Mesodermal cell (in vitro differentiated cells): ENCODE data around the gene TMEM63B.
"Not testable (repeated sequence)": the region's sequence is repeated elsewhere in the genome, so short reads cannot be mapped to it uniquely, and the experiment has no call there.

Experiments used
- H3K27ac ChIP-seq: 2 replicates; pipeline ENCODE4 v1.7.0; 2013; ENCODE audit warnings: mild to moderate bottlenecking, low read depth, low read length, moderate library complexity; ENCODE audit not compliant: severe bottlenecking
- H3K36me3 ChIP-seq: 2 replicates; pipeline ENCODE4 v1.7.1; 2013; ENCODE audit warnings: mild to moderate bottlenecking, low read length, moderate library complexity; ENCODE audit not compliant: control insufficient read depth, insufficient read depth
- H3K4me1 ChIP-seq: one replicate; pipeline ENCODE4 v1.7.1; 2013; ENCODE audit warnings: mild to moderate bottlenecking, low read length; ENCODE audit not compliant: insufficient read depth, control insufficient read depth, poor library complexity, severe bottlenecking
- H3K4me3 ChIP-seq: 2 replicates; pipeline ENCODE4 v1.7.0; 2013; ENCODE audit warnings: low read length, control low read depth, mild to moderate bottlenecking; ENCODE audit not compliant: insufficient read depth, poor library complexity, severe bottlenecking; ENCODE audit errors: extremely low read depth
- H3K9me3 ChIP-seq: 2 replicates; pipeline ENCODE4 v1.7.1; 2013; ENCODE audit warnings: mild to moderate bottlenecking, low read length, moderate library complexity; ENCODE audit not compliant: control insufficient read depth
- WGBS, 2 experiments: methylation state at CpG; one replicate each; pipeline ENCODE4 v1.1.5; 2013; ENCODE audit warnings: missing lambda C conversion rate in 2 of 2; ENCODE audit not compliant: insufficient coverage in 2 of 2; 5-methylcytosine and 5-hydroxymethylcytosine counted together

TMEM63B gene

GRCh38 chr6:44172731-44173500, 45.6 kb downstream of the TMEM63B start:
- WGBS, 2 experiments = 32 to 39% methylated on average over 9 to 10 of the region's 15 CpGs
- Histone ChIP-seq H3K36me3 (no peaks in the 10 kb centered on the region), H3K4me3 (no peak overlapping the region), H3K4me1 (no peaks in the 10 kb centered on the region), H3K27ac (no peak overlapping the region), H3K9me3 (no peaks in the 10 kb centered on the region)

- Histone ChIP-seq H3K9me3 (no peaks in the 10 kb centered on the region), H3K27ac (no peak overlapping the region), H3K4me1 (peaks cover 3% of the 10 kb centered on the region), H3K36me3 (no peaks in the 10 kb centered on the region), H3K4me3 (no peak overlapping the region)
- 90 to 93% methylated on average over 2 to 9 of the region's 15 CpGs for WGBS, 2 experiments
Measured at GRCh38 chr6:44176130-44176761, 48.9 kb downstream of the TMEM63B start.

- Histone ChIP-seq H3K36me3 (no peaks in the 10 kb centered on the region), H3K4me3 (no peak overlapping the region), H3K9me3 (no peaks in the 10 kb centered on the region), H3K4me1 (peaks cover 3% of the 10 kb centered on the region), H3K27ac (no peak overlapping the region)
- 89% methylated on average over 21 to 24 of the region's 24 CpGs for WGBS, 2 experiments
Measured at GRCh38 chr6:44176762-44177509, 49.6 kb downstream of the TMEM63B start.

GRCh38 chr6:44177691-44178423, 50.5 kb downstream of the TMEM63B start:
- 80 to 88% methylated on average over 12 to 13 of the region's 13 CpGs for WGBS, 2 experiments
- no peaks in the 10 kb centered on the region for H3K9me3 ChIP-seq
- H3K36me3 ChIP-seq = no peaks in the 10 kb centered on the region
- H3K4me1 ChIP-seq = peaks cover 3% of the 10 kb centered on the region
- H3K4me3 ChIP-seq = no peak overlapping the region
- peak overlapping the region; percentile 41 for H3K27ac ChIP-seq

GRCh38 chr6:44178424-44179071, 51.2 kb downstream of the TMEM63B start:
- no peak overlapping the region for H3K27ac ChIP-seq
- H3K9me3 ChIP-seq = no peaks in the 10 kb centered on the region
- WGBS, 2 experiments = 90 to 92% methylated on average over 7 of the region's 9 CpGs
- peaks cover 3% of the 10 kb centered on the region for H3K4me1 ChIP-seq
- H3K36me3 ChIP-seq = no peaks in the 10 kb centered on the region
- no peak overlapping the region for H3K4me3 ChIP-seq

GRCh38 chr6:44179072-44179536, 51.8 kb downstream of the TMEM63B start:
- no peak overlapping the region for H3K27ac ChIP-seq
- H3K4me3 ChIP-seq = no peak overlapping the region
- H3K36me3 ChIP-seq = no peaks in the 10 kb centered on the region
- H3K4me1 ChIP-seq = peaks cover 3% of the 10 kb centered on the region
- H3K9me3 ChIP-seq = no peaks in the 10 kb centered on the region
- 83 to 86% methylated on average over 3 to 4 of the region's 4 CpGs for WGBS, 2 experiments

- 88 to 95% methylated on average over 7 of the region's 7 CpGs for WGBS, 2 experiments
- H3K36me3 ChIP-seq = no peaks in the 10 kb centered on the region
- peaks cover 3% of the 10 kb centered on the region for H3K4me1 ChIP-seq
- no peak overlapping the region for H3K27ac ChIP-seq
- H3K9me3 ChIP-seq = no peaks in the 10 kb centered on the region
- no peak overlapping the region for H3K4me3 ChIP-seq
Measured at GRCh38 chr6:44179648-44180047, 52.3 kb downstream of the TMEM63B start.

- peaks cover 3% of the 10 kb centered on the region for H3K4me1 ChIP-seq
- 86 to 91% methylated on average over 1 to 4 of the region's 4 CpGs for WGBS, 2 experiments
- no peak overlapping the region for H3K4me3 ChIP-seq
- no peaks in the 10 kb centered on the region for H3K36me3 ChIP-seq
- H3K27ac ChIP-seq = no peak overlapping the region
- no peaks in the 10 kb centered on the region for H3K9me3 ChIP-seq
Measured at GRCh38 chr6:44180406-44180805, 53.1 kb downstream of the TMEM63B start.

GRCh38 chr6:44180886-44181285, 53.5 kb downstream of the TMEM63B start:
- no peak overlapping the region for H3K27ac ChIP-seq
- no peaks in the 10 kb centered on the region for H3K36me3 ChIP-seq
- H3K4me3 ChIP-seq = no peak overlapping the region
- 96% methylated on average over 3 of the region's 4 CpGs; no CpG with 5 or more reads in 1 of the 2 experiments for WGBS, 2 experiments
- H3K9me3 ChIP-seq = no peaks in the 10 kb centered on the region
- peaks cover 5% of the 10 kb centered on the region for H3K4me1 ChIP-seq

GRCh38 chr6:44181784-44182183, 54.4 kb downstream of the TMEM63B start:
- H3K27ac ChIP-seq, H3K4me3 ChIP-seq, H3K9me3 ChIP-seq, H3K36me3 ChIP-seq: not testable (repeated sequence)
- H3K4me1 ChIP-seq = peaks cover 13% of the 10 kb centered on the region
